ENCODE measurements around the gene FAM210B.
"Not testable (repeated sequence)": the region's sequence is repeated elsewhere in the genome, so short reads cannot be mapped to it uniquely, and the experiment has no call there.

The FAM210B gene, protein sequence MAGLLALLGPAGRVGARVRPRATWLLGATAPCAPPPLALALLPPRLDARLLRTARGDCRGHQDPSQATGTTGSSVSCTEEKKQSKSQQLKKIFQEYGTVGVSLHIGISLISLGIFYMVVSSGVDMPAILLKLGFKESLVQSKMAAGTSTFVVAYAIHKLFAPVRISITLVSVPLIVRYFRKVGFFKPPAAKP
- 11.0 to 40.8 (median 26.6) reads per million in 17 experiments for total RNA-seq

DNA sequence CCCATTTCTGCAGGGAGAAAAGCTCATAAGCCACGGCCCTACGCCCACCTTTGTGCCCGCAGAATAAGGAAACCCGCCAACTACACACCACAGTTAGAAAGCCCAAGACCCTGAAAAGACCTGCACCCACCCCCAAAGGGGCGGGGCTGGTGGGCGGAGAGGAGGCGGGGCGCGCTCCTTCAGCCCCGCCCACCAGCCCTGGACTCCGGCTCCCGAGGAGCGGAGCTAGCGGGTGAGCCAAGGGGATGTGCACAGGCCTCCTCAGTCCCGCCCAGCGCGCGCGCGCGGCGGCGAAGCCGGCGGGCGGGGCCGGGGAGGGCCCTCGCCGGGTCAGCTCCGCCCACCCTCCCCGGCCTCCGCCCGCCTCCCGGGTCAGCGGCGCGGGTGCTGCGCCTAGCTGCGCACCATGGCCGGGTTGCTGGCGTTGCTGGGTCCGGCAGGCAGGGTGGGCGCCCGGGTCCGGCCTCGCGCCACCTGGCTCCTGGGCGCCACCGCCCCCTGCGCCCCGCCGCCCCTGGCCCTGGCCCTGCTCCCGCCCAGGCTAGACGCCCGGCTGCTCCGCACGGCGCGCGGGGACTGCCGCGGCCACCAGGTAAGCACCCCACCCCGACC lies at the start of gene FAM210B:
TSS of gene FAM210B (plus strand) at position 375 of the 612 bp plus-strand sequence. CDS start at position 407, 32 bp downstream.
- peak; percentile 92 to 98 (median 96) for DNase-seq

DNA sequence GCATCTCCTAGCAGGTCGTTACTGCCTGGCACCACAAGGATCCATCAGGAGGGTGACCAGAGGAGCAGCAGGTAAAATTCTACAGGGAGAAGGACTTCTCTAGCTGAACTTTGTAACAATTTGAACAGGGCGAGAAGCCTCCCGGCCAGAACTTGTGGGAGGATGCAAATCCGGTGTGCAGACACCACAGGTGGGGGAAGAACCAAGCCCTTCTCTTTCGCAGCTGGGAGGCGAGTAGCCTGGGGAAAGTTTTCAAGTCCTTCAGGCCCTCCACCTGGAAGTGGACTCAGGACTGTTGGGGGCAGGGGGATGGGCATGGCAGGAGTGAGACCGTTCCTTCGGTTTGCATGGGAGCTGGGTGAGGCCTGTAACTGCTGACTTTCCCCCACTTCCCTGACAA lies 42.7 kb upstream of the FAM210B start:
- no peak for DNase-seq

DNA sequence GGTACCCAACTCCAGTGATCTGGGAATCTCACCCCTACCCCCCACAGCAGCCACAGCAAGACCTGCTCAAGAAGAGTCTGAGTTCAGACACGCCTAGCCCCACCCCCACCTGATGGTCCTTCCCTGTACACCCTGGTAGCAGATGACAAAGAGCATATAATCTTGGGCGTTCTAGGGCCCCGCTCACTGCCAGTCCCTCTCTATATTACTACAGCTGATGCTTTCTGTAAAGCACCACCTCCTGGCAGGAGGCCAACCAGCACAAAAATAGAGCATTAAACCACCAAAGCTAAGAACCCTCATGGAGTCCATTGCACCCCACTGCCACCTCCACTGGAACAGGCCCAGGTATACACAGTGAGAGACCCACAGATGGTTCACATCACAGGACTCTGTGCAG lies 42.3 kb upstream of the FAM210B start:
- no peak for DNase-seq

DNA sequence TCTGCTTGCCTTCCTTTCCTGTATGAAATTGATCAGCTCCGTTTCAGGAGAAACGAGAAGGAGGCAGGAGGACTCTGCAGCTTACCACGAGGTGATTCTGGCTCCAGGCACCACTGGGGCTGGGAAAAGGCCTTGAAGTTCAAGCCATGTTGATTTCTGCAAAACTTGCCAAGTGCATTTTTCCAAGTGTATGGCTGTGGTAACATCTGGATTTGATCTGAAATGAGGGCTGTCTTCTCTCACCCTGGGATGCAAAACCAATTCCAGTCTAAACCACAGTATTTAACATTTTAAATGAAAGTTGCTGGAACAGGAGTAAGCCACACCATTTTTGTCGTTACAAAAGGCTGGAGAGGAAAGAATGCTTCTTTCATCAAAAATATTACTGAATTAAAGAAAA lies 36.1 kb upstream of the FAM210B start:
- DNase-seq, result no peak

DNA sequence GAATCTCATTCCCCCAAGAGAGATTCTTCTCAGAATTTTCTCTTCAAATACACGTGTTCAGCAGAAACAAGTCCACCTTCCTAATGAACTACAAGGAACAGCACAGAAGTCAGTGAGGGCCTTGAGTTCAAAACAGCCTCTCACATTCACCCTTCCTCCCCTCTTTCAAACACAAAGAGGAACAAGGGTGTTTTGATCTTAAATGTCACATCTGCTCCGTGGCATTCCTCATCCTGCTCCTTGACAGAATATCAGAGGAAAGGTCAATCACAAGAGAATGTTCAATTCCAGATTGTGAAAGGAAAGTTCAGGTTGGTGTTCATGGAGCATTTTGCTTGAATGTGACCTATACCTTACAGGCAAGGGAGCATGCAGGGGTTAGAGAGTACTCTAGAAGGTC lies 35.6 kb upstream of the FAM210B start:
- DNase-seq, result no peak

DNA sequence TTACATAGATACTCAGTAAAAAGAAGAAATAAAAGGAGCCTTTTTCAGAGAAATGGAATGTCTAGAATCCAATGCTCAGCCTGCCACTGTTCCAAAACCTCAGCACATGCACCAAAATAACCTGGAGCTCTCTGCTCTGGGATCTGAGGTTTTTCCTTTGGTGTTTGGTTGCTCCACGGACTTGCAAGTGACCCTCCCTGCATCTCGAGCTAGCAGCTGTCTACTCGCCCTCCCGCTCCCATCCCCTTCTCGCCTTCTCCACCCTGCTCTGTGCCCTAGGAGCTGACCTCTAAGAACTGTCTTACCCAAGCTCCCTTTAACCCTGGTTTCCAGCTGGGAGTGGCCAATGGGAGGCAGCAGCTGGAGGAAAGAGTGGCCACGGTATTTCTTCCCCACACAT lies 35.1 kb upstream of the FAM210B start:
- DNase-seq, result no peak

DNA sequence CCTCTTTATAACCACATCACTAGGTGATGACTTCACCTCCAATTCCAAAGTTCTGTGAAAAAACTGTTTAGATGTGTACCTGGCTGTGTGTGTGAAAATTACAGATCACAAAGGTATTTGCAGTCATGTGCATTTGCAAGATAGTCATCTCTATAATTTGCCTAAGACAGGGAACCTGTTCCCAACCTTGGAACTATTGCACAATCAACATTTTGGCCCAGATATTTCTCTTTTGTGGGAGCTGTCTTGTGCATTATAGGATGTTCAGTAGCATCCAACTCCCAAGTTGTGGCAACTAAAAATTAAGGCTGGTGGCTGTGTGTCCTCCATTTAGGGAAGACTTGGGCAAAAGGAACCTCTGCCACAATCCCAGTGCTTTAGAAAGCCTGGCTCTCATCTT lies 34.0 kb upstream of the FAM210B start:
- DNase-seq, result no peak

DNA sequence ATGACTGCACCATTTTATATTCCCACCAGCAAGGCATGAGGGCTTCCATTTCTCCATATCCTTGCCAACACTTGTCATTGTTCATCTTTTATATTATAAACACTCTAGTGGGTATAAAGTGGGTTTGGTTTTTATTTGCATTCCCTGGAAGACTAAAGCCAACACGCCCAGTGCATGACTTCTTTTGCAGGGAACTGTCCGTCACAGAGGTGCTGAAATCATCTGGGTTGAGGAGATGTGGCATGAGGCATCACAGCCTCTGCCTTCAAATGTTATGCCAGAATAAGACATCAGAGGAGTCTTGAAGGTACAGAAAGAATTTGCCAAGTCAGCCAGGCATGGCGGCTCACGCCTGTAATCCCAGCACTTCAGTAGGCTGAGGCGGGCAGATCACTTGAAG lies 29.9 kb upstream of the FAM210B start:
- DNase-seq, result peak in 3 of 4 experiments; percentile 7 to 30 (median 28)

DNA sequence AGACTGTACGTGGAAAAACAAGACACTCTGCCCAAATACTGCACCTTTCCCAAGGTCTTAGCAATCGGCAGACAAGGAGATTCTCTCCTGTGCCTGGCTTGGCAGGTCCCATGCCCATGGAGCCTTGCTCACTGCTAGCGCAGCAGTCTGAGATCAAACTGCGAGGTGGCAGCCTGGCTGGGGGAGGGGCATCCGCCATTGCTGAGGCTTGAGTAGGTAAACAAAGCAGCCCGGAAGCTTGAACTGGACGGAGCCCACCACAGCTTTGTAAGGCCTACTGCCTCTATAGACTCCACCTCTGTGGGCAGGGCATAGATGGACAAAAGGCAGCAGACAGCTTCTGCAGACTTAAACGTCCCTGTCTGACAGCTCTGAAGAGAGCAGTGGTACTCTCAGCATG lies 22.1 kb upstream of the FAM210B start:
- DNase-seq, result not testable (repeated sequence)

DNA sequence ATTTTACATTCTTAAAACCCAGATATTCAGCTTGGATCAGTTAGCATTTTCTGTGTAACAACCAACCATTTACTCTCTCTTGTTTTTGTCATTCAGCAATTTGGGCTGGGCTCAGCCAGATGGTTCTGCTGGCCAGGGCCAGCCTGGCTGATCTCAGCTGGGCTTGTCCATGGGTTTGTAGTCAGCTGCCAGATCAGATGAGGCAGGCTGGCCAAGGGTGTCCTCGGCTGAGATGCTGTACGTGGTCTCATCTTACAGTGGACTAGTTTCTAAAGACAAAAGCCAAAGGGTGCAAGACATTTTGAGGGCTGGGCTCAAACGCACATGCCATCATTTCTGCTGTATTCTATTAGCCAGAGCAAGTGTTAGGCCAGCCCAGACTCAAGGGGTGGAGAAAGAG lies 16.0 kb upstream of the FAM210B start:
- no peak for DNase-seq

DNA sequence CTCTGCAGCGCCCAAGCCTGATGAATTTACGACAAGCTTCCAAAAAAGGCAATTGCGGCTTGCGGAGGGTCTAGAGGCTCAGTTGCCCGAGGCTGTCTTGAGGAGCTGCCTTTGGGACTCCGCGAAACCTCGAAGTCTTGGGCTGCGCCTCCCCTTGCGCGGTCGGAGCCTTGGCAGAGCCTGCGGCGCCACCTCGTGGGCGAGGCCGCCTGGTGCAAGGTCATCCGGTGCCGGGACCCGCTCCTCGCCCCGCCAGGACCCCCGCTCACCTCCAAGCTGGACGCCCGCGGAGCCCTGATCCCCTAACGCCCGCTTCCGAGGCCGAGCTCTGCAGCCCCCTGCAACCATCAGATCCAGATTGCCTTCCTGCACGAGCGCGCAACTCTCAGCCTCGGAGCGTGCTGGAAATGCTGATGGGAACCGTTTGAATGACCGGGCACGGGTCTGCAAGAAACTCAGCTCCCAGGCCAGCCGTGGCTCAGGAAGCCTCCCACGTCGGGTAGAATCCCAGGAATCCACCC lies 14.9 kb upstream of the FAM210B start:
- DNase-seq, result peak; percentile 41 to 80 (median 51)

DNA sequence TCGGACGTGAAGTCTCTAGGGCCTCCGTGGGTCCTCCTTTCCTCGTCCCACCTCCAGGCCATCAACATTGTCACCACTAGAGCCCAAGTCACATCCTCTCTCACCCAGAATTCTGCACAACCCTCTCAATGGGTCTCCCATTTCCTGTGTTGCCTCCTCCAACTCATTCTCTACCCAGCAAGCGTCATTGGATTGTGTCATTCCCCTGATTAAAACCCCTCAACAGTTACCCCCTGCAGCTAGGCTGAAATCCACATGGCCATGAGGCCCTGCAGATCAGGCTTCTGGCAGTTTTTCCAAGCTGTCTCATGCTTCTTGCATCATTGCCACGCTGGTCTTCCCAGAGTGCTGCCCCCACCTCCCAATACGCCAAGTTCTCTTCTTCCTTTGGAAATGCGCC lies 12.9 kb upstream of the FAM210B start:
- no peak for DNase-seq

DNA sequence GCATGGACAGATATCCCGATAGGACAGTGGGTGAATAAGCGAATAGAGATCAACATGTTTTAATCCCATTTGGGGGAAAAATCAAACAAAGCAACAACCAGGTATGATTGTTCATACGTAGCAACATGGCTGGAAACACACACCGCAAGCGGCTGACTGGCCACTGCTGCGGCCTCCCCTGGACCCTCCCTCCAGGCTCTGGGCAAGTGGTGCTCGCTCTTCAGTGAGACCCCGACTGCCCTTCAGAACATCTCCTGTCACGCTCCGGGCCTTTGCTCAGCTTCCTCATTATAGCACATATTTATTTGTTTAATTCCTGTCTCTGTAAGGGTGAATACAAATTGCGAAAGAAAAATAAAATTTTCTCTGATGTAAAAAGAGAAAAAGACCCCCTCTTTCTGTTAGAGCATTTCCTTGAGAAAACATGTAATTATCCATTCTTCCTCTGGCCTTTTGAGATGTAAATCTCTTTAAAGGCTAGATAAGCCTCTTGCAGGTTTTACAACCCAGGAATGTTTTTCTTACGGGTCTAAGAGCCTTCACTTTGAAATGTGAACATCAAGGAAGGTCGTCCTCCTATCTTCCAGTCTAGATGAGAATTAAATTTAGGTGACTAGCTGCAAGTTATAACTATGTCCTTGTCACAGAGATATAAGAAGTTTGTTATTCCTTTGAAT lies 11.0 kb upstream of the FAM210B start:
- no peak for DNase-seq

DNA sequence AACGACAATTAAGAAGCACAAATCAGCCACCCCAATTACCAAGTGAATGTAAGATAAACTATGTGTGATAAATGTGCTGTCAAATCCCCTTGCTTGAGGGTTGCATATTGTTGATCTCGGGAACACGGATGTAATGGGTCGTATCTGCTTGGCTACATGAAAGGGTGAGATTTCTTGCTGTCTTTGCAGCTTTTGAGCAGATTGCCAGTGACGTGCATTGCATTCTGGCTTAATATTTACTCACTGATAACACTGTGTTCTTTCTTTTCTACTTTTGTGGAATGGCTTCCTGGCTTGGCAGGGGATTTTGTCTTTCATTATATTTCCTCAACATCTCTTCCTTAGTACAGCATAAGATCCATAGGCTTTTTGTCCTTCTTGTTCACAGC lies 10.5 kb upstream of the FAM210B start:
- DNase-seq, result no peak

DNA sequence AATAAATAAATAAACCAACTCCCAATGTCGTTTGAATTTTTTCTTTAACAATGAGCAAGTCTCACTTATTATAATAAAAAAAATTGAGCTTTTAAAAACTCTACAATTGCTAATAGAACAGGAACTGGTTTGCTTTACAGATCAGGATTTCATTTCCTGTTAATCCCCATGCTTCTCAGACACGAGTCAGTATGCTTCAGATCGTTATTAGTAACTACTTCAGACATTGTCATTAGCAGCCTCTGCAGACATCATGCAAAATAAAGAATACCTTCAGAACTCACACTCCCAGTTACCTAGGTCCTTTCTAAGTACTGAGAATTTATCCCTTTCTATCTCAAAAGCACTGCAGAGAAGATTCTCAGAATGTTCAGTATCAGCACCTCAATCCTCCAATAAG lies 10.0 kb upstream of the FAM210B start:
- DNase-seq, result no peak

DNA sequence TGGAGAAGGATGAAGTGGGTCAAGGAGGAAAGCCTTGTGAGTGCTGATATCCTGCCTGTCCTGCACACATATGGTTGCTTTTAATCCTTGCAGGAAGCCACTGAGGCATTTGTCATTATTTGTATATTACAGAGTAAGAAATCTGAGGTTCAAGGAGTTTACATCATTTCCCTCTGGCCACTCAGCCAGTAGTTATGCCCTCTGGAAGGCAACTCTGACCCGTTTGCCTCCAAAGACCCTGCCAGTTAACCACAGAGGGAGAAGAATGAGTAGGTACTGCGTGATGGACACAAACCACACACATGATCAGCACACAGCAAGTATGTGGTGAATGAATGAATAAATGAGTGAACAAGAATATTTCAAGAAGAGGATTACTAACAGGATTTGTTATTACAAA lies 7.9 kb upstream of the FAM210B start:
- no peak for DNase-seq

DNA sequence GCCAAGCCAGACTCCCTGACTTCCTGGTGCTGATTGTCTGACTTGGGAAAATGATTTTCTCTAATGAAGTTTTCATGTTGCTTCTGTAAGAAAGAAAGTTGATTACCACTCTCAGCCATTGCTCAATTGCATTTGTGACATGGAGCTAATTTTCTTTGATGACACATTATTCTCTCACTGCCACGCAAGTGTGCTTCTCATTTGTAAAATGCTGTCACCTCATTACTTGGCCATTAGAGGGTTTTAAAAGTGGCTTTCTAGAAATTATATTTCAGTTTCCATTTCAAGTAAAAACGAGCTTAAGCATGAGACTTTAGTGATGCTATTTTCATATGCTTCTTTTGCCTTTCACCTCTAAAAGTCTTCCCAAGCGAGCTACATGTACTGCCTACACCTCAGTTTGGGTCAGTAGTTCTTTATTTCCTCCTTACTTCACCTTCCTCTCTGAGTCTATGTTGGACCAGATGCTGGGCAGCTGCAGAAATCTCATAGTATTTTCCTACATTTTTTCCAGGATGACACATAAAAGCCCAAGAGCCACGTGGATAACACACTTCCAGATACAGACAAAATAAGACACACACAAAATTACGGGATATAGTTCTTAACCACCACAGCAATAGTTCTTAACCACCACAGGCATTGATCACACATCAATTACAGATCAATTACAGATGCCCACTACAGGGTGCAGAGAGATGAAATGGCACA lies 6.3 kb upstream of the FAM210B start:
- DNase-seq, result no peak

DNA sequence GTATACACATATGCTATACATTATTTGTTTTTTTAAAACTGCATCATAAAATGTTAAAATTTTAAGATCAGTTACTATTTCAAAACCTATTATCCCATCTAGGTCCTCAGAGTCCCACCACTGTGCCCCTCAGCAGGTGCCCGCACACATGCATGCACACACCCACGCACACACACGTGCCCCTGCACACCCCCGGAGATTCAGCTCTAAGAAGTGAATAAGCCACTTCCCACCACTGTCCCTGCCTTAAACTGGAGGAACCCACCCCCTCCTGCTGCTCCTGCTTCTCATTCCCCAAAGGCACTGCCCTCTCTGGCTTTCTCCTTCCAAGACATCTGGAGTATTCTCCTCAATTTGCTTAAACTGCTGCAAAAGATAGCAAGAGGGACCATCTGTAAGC lies 5.4 kb upstream of the FAM210B start:
- DNase-seq, result no peak

DNA sequence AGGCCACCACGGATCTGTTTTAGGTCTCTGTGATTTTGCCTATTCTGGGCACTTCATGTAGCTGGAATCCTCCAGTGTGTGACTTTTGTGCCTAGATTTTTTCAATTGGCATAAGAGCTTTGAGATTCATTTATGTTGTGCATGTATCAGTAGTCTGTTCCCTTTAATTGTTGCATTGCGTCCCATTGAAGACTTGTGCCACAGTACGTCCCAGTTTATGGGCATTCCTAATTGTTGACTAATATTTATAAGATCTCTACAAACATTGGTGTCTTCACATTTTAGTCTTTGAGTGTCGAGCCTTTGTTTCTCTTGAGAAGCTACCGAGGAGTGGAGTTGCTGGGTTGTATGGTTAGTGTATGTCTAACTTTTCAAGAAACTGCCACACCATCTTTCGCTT lies 704 bp upstream of the FAM210B start:
- no peak for DNase-seq

DNA sequence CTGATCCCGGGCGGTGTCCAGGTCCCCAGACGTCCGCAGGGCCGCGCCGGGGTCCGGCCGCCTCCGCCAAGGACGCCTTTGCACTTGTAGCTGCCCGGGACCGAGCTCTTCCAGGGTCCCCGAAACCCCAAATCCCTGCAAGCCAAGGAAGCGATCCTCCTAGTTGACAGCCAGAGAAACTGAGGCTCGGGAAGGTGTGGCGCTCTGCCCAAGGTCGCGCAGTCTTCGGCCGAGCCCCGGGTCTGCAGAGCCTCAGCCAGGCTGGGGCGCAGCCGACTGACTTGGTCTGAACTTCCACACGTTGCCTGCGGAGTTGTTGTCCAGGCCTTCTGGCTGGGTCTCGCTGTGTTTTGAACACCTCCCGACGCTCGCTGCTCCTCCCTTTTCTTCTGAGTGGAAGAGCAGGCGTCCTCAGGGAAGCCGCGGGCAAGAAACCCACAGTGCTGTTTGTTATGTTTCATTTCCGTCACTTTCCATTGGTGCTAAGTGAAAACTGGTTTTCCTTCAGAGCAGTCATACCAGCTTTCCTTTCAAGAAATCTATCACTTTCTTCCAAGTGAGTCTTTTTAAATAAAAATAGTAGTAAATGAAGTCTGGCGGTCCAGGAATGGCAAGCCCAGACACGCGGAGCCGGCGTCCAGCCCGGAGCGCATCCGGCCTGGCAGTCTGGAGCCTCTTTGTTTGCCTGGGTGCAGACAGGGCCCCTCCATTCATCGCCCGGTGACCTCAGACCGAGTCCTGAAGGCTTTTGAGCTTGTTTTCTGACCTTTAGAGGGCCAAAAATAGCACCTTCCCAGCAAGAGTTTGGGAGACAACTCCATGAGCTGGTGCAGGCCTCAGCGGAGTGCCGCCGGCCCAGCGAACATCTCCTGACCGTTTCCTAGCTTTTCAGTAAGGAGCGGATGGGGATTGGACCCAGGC lies 698 bp downstream of the FAM210B start:
- peak; percentile 49 to 75 (median 64) for DNase-seq

DNA sequence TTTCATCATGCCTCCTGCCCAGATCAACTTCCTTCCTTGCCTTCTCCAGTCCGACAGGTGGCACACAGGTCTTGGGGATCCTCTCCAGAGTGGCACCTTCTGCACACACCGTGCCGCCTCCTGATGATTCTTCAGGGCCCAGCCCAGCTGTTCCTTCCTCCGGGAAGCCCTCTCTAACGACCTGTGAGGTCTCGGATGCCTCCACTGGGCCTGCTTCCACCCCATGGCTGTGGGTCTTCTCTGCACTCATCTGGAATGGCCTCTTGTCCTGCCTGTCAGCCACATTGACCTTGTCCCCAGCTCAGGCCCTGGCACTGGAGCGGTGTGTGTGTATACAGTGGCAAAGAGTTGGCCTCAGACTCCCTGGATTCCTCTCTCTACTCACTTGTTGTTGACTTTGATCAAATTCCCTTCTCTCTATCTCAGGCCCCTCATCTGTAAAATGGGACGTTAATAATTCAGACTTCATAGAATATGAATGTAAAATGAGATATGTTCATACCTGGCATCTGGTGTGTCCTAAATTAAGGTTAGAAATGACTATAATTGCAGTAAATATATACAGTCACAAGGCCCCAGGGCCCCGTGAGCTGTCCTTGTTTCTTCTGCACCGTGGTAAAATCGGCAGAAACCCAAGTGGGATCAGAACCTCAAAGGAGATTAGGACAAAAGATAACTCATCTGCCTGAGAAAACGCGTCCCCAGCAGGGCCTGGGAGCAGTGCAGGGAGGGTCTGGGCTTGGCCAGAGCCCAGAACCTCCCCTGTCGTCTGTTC lies 1.5 kb downstream of the FAM210B start:
- DNase-seq, result no peak

DNA sequence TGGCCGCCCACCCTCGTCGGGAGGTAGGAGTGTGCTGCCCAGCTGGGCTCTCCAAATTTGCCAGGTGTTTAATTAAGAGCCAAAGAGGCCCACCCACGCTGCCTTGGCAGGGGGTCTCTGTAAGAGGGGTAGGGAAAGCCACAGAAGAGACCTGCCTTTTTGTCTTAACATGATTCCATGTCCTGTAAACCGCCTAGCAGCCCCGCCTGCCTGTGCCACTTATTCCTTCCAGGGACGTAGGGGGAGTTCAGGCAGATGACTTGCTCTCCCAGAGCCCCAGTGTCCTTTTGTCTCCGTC lies 2.1 kb downstream of the FAM210B start:
- no peak for DNase-seq

Data from suppressor macrophage (primary cell).